Measurements from ENCODE around the gene ESYT2. TPM values are rescaled to one million over a fixed set of nuclear protein-coding genes. Genes with fewer than 3 reads are reported as not detected.

ESYT2 gene
- total and polyA plus RNA-seq, 7 donors, result 27.5 to 63.4 (median 44.0) TPM

DNA sequence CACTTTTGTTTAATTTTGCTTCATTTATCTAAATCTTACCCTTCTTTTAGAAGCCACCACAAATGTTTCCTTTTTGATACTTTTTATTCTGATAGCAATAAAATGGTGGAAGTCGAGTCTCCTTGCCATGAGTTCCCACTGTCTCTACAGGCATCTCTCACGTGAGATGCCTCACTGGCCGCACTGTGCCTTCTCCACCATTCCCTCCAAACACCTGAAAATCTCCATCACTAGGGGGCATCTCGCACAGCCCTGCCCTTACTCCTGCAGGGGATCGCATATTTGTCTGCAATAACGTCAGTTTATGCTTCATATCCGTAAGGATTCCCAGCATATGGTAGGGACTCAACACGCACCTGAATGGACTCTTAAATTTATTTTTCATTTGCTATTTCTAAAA, 68.4 kb downstream of the ESYT2 start:
- WGBS, 3 donors, result 77 to 82% (median 81%) methylated on average over 8 of the region's 8 CpGs
- intact Hi-C loops (cut with DNase I), result no loop called here

DNA sequence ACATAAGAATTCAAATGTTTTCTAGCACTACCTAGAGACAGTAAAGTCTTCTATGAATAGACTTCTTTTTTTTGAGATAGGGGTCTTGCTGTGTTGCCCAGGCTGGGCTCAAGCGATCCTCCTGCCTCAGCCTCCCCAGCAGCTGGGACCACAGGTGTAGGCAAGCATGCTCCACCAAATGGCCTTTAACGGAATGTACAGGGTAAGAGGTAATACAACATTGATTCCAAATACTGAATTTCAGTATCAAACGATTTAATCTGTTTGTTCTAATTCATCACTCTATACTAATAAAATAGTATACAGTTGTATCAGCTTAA, 68.9 kb downstream of the ESYT2 start:
- Histone ChIP-seq H3K36me3 (ENCODE audit: insufficient read depth in 1 of 2, low read depth in 1 of 2) (peaks cover 10 to 96% of the 10 kb centered on the region in 2 donors), H3K27me3 (ENCODE audit: insufficient read depth in 3 of 3, low read length in 2 of 3) (no peaks in the 10 kb centered on the region), H3K4me3 (no peak overlapping the region), H3K4me1 (no peaks in the 10 kb centered on the region), H3K27ac (no peak overlapping the region), H3K9me3 (no peaks in the 10 kb centered on the region)
- 92 to 98% (median 97%) methylated on average over 3 of the region's 3 CpGs for WGBS, 3 donors
- ATAC-seq, result no peak
- intact Hi-C loops (cut with DNase I), result no loop called here
- no peak for DNase-seq
- TF ChIP-seq, protein P1, sequence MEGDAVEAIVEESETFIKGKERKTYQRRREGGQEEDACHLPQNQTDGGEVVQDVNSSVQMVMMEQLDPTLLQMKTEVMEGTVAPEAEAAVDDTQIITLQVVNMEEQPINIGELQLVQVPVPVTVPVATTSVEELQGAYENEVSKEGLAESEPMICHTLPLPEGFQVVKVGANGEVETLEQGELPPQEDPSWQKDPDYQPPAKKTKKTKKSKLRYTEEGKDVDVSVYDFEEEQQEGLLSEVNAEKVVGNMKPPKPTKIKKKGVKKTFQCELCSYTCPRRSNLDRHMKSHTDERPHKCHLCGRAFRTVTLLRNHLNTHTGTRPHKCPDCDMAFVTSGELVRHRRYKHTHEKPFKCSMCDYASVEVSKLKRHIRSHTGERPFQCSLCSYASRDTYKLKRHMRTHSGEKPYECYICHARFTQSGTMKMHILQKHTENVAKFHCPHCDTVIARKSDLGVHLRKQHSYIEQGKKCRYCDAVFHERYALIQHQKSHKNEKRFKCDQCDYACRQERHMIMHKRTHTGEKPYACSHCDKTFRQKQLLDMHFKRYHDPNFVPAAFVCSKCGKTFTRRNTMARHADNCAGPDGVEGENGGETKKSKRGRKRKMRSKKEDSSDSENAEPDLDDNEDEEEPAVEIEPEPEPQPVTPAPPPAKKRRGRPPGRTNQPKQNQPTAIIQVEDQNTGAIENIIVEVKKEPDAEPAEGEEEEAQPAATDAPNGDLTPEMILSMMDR (IDR thresholded peaks at IDR 0.05), result no peak

More for the DNA sequence above, 68.4 kb downstream of the ESYT2 start:
- H3K9me3 ChIP-seq, result no peaks in the 10 kb centered on the region
- H3K27me3 ChIP-seq (ENCODE audit: insufficient read depth in 3 of 3, low read length in 2 of 3), result no peaks in the 10 kb centered on the region
- DNase-seq (no peak), ATAC-seq (no peak)
- no peak overlapping the region for H3K27ac ChIP-seq
- TF ChIP-seq, protein P1 (IDR thresholded peaks at IDR 0.05), result no peak
- no peak overlapping the region for H3K4me3 ChIP-seq
- H3K36me3 ChIP-seq (ENCODE audit: insufficient read depth in 1 of 2, low read depth in 1 of 2), result peaks cover 10 to 97% of the 10 kb centered on the region in 2 donors
- H3K4me1 ChIP-seq, result no peaks in the 10 kb centered on the region

DNA sequence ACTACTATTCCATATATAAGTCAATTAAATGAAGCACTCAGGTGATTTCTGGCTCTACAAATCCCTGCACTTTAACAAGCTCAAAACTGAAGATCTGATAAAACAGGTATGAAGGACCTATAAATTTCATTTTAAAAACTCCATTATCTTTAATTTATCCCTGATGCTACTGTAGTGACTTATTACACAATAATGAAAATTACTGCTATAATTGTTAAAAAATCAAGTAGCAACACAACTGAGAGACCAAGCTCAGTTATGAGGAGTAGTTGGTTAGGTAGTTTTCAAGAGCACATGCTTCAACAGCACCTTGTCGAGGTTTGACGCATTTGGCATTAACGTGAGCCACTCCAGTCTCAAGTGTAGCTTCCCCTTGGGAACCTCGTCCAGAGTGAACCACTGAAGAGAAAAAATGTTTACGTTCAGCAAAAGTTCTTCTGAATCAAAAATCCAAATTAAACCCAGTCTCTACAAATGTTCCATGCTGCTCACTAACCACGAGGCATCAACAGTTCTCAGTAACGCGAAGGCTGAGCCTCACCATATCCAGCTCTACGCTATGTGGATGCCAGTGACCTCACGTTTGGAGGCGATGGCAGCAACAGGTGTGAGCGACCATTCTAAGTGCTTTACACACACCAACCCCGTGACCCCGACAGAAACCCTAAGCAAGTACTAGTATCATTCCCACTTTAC, 69.4 kb downstream of the ESYT2 start:
- no peak overlapping the region for H3K27ac ChIP-seq
- H3K4me3 ChIP-seq, result no peak overlapping the region
- H3K36me3 ChIP-seq (ENCODE audit: insufficient read depth in 1 of 2, low read depth in 1 of 2), result peaks cover 10 to 96% of the 10 kb centered on the region in 2 donors
- H3K27me3 ChIP-seq (ENCODE audit: insufficient read depth in 3 of 3, low read length in 2 of 3), result no peaks in the 10 kb centered on the region
- DNase-seq (no peak), ATAC-seq (no peak)
- no peaks in the 10 kb centered on the region for H3K4me1 ChIP-seq
- 89 to 92% (median 90%) methylated on average over 14 of the region's 14 CpGs for WGBS, 3 donors
- H3K9me3 ChIP-seq, result no peaks in the 10 kb centered on the region
- intact Hi-C loops (cut with DNase I), result no loop called here
- TF ChIP-seq, protein P1 (IDR thresholded peaks at IDR 0.05), result no peak

DNA sequence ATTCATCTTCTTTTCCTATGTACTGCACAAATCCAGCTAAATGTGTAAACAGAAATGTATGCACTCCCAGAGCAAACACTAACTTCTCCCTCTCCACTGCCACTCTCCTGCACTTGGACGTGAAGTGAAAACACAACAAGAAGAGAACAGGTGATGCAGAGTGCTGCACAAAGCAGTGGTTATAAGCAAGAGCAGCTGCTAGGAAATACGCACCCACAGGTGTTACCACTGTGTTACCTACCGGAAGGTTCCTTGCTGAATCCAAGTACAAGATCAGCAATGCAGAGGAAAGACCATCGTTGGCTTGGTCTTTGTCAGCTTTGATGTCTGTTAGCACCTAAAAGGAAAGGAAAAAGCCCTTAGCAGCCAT, 70.1 kb downstream of the ESYT2 start:
- WGBS, 3 donors, result 92 to 95% (median 93%) methylated on average over 4 of the region's 4 CpGs
- no peak for ATAC-seq
- Histone ChIP-seq H3K9me3 (no peaks in the 10 kb centered on the region), H3K27ac (no peak overlapping the region), H3K27me3 (ENCODE audit: insufficient read depth in 3 of 3, low read length in 2 of 3) (no peaks in the 10 kb centered on the region), H3K4me3 (no peak overlapping the region), H3K4me1 (no peaks in the 10 kb centered on the region), H3K36me3 (ENCODE audit: insufficient read depth in 1 of 2, low read depth in 1 of 2) (peaks cover 12 to 96% of the 10 kb centered on the region in 2 donors)
- intact Hi-C loops (cut with DNase I), result no loop called here
- TF ChIP-seq, protein P1 (IDR thresholded peaks at IDR 0.05), result no peak
- no peak for DNase-seq

Data from psoas muscle (tissue), 8 donors.